ENCODE measurements around the gene RARS2. TPM values are rescaled to one million over a fixed set of nuclear protein-coding genes. Genes with fewer than 3 reads are reported as not detected.

The RARS2 gene
- total and polyA plus RNA-seq, 9 of the 15 experiments (the other 6 are each of a cell fraction or from before 2014, with no cell fraction given) = 30.0 to 92.7 (median 43.4) TPM

DNA sequence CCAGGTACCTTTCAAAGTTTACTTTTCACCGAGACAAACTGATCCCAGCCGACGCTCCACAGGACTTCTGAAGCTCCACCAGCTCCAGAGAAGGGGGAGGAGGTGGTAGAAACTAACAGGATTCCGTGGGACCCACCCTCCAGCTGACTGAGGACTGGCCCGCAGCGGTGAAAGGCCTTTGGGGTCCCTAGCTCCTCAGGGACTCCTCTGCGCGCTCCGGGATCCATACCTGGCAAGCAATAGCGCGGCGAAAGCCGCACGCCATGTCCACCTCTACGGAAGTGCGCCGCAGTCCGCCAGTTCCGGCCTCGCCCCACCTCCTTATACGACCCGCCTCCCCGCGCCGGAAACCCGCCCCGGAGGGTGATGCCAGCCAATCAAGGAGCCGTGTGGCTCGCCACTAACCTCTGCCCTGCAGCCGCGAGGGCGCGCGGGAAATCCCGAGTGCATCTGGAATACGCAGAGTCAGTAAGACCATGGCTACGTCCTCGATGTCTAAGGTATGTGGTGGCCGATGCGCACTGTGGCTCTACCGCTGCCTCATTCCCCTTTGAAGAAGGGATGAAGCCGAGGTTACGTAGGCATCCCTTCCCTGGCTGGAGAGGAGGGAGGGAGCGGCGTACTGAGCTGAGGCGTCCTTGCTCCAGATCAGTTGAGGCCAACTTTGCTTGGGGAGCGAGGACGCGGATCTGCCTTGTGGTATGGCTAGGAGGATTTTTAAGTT is at the start of gene RARS2, which contains the start of gene ORC3 (continued):
- TF ChIP-seq, protein P1, sequence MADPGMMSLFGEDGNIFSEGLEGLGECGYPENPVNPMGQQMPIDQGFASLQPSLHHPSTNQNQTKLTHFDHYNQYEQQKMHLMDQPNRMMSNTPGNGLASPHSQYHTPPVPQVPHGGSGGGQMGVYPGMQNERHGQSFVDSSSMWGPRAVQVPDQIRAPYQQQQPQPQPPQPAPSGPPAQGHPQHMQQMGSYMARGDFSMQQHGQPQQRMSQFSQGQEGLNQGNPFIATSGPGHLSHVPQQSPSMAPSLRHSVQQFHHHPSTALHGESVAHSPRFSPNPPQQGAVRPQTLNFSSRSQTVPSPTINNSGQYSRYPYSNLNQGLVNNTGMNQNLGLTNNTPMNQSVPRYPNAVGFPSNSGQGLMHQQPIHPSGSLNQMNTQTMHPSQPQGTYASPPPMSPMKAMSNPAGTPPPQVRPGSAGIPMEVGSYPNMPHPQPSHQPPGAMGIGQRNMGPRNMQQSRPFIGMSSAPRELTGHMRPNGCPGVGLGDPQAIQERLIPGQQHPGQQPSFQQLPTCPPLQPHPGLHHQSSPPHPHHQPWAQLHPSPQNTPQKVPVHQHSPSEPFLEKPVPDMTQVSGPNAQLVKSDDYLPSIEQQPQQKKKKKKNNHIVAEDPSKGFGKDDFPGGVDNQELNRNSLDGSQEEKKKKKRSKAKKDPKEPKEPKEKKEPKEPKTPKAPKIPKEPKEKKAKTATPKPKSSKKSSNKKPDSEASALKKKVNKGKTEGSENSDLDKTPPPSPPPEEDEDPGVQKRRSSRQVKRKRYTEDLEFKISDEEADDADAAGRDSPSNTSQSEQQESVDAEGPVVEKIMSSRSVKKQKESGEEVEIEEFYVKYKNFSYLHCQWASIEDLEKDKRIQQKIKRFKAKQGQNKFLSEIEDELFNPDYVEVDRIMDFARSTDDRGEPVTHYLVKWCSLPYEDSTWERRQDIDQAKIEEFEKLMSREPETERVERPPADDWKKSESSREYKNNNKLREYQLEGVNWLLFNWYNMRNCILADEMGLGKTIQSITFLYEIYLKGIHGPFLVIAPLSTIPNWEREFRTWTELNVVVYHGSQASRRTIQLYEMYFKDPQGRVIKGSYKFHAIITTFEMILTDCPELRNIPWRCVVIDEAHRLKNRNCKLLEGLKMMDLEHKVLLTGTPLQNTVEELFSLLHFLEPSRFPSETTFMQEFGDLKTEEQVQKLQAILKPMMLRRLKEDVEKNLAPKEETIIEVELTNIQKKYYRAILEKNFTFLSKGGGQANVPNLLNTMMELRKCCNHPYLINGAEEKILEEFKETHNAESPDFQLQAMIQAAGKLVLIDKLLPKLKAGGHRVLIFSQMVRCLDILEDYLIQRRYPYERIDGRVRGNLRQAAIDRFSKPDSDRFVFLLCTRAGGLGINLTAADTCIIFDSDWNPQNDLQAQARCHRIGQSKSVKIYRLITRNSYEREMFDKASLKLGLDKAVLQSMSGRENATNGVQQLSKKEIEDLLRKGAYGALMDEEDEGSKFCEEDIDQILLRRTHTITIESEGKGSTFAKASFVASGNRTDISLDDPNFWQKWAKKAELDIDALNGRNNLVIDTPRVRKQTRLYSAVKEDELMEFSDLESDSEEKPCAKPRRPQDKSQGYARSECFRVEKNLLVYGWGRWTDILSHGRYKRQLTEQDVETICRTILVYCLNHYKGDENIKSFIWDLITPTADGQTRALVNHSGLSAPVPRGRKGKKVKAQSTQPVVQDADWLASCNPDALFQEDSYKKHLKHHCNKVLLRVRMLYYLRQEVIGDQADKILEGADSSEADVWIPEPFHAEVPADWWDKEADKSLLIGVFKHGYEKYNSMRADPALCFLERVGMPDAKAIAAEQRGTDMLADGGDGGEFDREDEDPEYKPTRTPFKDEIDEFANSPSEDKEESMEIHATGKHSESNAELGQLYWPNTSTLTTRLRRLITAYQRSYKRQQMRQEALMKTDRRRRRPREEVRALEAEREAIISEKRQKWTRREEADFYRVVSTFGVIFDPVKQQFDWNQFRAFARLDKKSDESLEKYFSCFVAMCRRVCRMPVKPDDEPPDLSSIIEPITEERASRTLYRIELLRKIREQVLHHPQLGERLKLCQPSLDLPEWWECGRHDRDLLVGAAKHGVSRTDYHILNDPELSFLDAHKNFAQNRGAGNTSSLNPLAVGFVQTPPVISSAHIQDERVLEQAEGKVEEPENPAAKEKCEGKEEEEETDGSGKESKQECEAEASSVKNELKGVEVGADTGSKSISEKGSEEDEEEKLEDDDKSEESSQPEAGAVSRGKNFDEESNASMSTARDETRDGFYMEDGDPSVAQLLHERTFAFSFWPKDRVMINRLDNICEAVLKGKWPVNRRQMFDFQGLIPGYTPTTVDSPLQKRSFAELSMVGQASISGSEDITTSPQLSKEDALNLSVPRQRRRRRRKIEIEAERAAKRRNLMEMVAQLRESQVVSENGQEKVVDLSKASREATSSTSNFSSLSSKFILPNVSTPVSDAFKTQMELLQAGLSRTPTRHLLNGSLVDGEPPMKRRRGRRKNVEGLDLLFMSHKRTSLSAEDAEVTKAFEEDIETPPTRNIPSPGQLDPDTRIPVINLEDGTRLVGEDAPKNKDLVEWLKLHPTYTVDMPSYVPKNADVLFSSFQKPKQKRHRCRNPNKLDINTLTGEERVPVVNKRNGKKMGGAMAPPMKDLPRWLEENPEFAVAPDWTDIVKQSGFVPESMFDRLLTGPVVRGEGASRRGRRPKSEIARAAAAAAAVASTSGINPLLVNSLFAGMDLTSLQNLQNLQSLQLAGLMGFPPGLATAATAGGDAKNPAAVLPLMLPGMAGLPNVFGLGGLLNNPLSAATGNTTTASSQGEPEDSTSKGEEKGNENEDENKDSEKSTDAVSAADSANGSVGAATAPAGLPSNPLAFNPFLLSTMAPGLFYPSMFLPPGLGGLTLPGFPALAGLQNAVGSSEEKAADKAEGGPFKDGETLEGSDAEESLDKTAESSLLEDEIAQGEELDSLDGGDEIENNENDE (IDR thresholded peaks at IDR 0.05; ENCODE audit: low read depth, low read length) = no peak
- TF ChIP-seq NFIC (IDR thresholded peaks at IDR 0.05) = peak; percentile 31; the same call in 1 of the 2 replicates
- TF ChIP-seq KDM2B (CRISPR knock-in tag; IDR thresholded peaks at IDR 0.05) = 0 out of 2 replicates have a peak, but pooled peaks have one; percentile 29
- TF ChIP-seq, protein P2, sequence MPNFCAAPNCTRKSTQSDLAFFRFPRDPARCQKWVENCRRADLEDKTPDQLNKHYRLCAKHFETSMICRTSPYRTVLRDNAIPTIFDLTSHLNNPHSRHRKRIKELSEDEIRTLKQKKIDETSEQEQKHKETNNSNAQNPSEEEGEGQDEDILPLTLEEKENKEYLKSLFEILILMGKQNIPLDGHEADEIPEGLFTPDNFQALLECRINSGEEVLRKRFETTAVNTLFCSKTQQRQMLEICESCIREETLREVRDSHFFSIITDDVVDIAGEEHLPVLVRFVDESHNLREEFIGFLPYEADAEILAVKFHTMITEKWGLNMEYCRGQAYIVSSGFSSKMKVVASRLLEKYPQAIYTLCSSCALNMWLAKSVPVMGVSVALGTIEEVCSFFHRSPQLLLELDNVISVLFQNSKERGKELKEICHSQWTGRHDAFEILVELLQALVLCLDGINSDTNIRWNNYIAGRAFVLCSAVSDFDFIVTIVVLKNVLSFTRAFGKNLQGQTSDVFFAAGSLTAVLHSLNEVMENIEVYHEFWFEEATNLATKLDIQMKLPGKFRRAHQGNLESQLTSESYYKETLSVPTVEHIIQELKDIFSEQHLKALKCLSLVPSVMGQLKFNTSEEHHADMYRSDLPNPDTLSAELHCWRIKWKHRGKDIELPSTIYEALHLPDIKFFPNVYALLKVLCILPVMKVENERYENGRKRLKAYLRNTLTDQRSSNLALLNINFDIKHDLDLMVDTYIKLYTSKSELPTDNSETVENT (CRISPR knock-in tag; IDR thresholded peaks at IDR 0.05) = peak; percentile 65; the same call in 1 of the 2 replicates
- no peak for TF ChIP-seq EP300 (IDR thresholded peaks at IDR 0.05; ENCODE audit: low read length)
- TF ChIP-seq, protein P3, sequence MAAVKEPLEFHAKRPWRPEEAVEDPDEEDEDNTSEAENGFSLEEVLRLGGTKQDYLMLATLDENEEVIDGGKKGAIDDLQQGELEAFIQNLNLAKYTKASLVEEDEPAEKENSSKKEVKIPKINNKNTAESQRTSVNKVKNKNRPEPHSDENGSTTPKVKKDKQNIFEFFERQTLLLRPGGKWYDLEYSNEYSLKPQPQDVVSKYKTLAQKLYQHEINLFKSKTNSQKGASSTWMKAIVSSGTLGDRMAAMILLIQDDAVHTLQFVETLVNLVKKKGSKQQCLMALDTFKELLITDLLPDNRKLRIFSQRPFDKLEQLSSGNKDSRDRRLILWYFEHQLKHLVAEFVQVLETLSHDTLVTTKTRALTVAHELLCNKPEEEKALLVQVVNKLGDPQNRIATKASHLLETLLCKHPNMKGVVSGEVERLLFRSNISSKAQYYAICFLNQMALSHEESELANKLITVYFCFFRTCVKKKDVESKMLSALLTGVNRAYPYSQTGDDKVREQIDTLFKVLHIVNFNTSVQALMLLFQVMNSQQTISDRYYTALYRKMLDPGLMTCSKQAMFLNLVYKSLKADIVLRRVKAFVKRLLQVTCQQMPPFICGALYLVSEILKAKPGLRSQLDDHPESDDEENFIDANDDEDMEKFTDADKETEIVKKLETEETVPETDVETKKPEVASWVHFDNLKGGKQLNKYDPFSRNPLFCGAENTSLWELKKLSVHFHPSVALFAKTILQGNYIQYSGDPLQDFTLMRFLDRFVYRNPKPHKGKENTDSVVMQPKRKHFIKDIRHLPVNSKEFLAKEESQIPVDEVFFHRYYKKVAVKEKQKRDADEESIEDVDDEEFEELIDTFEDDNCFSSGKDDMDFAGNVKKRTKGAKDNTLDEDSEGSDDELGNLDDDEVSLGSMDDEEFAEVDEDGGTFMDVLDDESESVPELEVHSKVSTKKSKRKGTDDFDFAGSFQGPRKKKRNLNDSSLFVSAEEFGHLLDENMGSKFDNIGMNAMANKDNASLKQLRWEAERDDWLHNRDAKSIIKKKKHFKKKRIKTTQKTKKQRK (IDR thresholded peaks at IDR 0.05; ENCODE audit: borderline replicate concordance, low read depth, low read length) = 0 out of 2 replicates have a peak, but pooled peaks have one; percentile 27
- no peak for TF ChIP-seq ARID1B (IDR thresholded peaks at IDR 0.05)
- peak; percentile 74 for TF ChIP-seq MYC (IDR thresholded peaks at IDR 0.05; ENCODE audit: low read depth, low read length)
- TF ChIP-seq MYC (CRISPR knock-in tag; IDR thresholded peaks at IDR 0.05; ENCODE audit: borderline replicate concordance, low read depth) = peak; percentile 60; the same call in 1 of the 2 replicates

Data from K562 (cell line).